Liver (tissue), 9 donors: ENCODE measurements around the gene JAZF1. TPM values are rescaled to one million over a fixed set of nuclear protein-coding genes. Genes with fewer than 3 reads are reported as not detected.

ENCODE experiments used
- DNase-seq: peaks from one replicate; pipeline ENCODE4 v3.0.0-alpha.2; 2017; ENCODE audit warnings: low spot score
- H3K27ac ChIP-seq, 2 donors: one replicate each; pipeline ENCODE4 v1.7.0; 2013; ENCODE audit warnings: inconsistent platforms in 2 of 2, low read length in 2 of 2, control low read depth in 1 of 2, low read depth in 1 of 2, mild to moderate bottlenecking in 1 of 2
- H3K27me3 ChIP-seq, 4 donors: one replicate each; pipeline versions ENCODE4 v1.6.1 to v1.7.0; 2013; ENCODE audit warnings: low read length in 3 of 4, inconsistent platforms in 1 of 4, mild to moderate bottlenecking in 1 of 4, moderate library complexity in 1 of 4; ENCODE audit not compliant: control insufficient read depth in 4 of 4, insufficient read depth in 4 of 4
- H3K36me3 ChIP-seq, 4 donors: one replicate each; pipeline versions ENCODE4 v1.6.1 to v1.7.0; 2013; ENCODE audit warnings: low read length in 3 of 4, mild to moderate bottlenecking in 3 of 4, low read depth in 1 of 4, moderate library complexity in 1 of 4; ENCODE audit not compliant: control insufficient read depth in 4 of 4, insufficient read depth in 3 of 4
- H3K4me1 ChIP-seq, 4 donors: one replicate each; pipeline versions ENCODE4 v1.6.1 to v1.7.0; 2013; ENCODE audit warnings: low read length in 3 of 4, mild to moderate bottlenecking in 3 of 4, moderate library complexity in 1 of 4; ENCODE audit not compliant: control insufficient read depth in 4 of 4, insufficient read depth in 4 of 4
- H3K4me3 ChIP-seq, 3 donors: one replicate each; pipeline versions ENCODE4 v1.6.1 to v1.7.0; 2013; ENCODE audit warnings: low read length in 3 of 3, control low read depth in 1 of 3, low read depth in 1 of 3, mild to moderate bottlenecking in 1 of 3
- H3K9ac ChIP-seq, 2 donors: one replicate each; pipeline ENCODE4 v1.7.0; 2013; ENCODE audit warnings: low read length in 2 of 2, mild to moderate bottlenecking in 2 of 2, moderate library complexity in 2 of 2, control low read depth in 1 of 2, low read depth in 1 of 2
- H3K9me3 ChIP-seq, 4 donors: one replicate each; pipeline versions ENCODE4 v1.6.1 to v1.7.0; 2013; ENCODE audit warnings: low read length in 3 of 4; ENCODE audit not compliant: control insufficient read depth in 4 of 4
- EGR1 ChIP-seq, 2 donors: IDR thresholded peaks; 2 replicates each; pipeline ENCODE4 v1.6.1; 2016 to 2018; ENCODE audit warnings: antibody characterized with exemption in 2 of 2, low read depth in 2 of 2
- FOXA1 ChIP-seq: IDR thresholded peaks from 2 replicates; pipeline ENCODE4 v1.6.1; 2016; ENCODE audit warnings: antibody characterized with exemption
- FOXA2 ChIP-seq: IDR thresholded peaks from 2 replicates; pipeline ENCODE4 v1.6.1; 2016; ENCODE audit warnings: antibody characterized with exemption
- HNF4A ChIP-seq, 2 donors: conservative IDR thresholded peaks; 2 replicates each; pipeline ENCODE4 v1.6.1; 2016; ENCODE audit warnings: antibody characterized with exemption in 2 of 2, mild to moderate bottlenecking in 2 of 2
- HNF4G ChIP-seq: IDR thresholded peaks from 2 replicates; pipeline ENCODE4 v1.6.1; 2016; ENCODE audit warnings: antibody characterized with exemption
- JUND ChIP-seq, 2 donors: IDR thresholded peaks; 2 replicates each; pipeline ENCODE4 v1.6.1; 2016; ENCODE audit warnings: antibody characterized with exemption in 2 of 2
- RAD21 ChIP-seq, 2 donors: IDR thresholded peaks; 2 replicates each; pipeline ENCODE4 v1.6.1; 2016; ENCODE audit warnings: antibody characterized with exemption in 2 of 2, mild to moderate bottlenecking in 2 of 2
- SP1 ChIP-seq: IDR thresholded peaks from 2 replicates; pipeline ENCODE4 v1.6.1; 2018; ENCODE audit warnings: antibody characterized with exemption, mild to moderate bottlenecking
- TAF1 ChIP-seq: conservative IDR thresholded peaks from 2 replicates; pipeline ENCODE4 v1.6.1; 2016; ENCODE audit warnings: antibody characterized with exemption, mild to moderate bottlenecking
- WGBS: extraction: QIAGEN DNeasy Blood & Tissue Kit; methylation state at CpG from one replicate; pipeline ENCODE4 v1.1.7; 2013; 5-methylcytosine and 5-hydroxymethylcytosine counted together
- polyA plus RNA-seq, 2 donors: library from polyadenylated mRNA; stranded (reverse) in 1 of 2; unstranded in 1 of 2; fragments of 200-250 nt in 1 of 2; fragments of >200 nt in 1 of 2; fragmentation: Nextera tagmentation in 1 of 2; extraction: Ambion mirVana in 1 of 2; gene quantifications; one replicate each; pipeline versions ENCODE4 v1.2.1 to v1.2.3, GENCODE V29; 2013 to 2015
- total RNA-seq, 2 donors: library from RNA; depleted of rRNA; stranded (reverse); fragments of >200 nt; gene quantifications; one replicate each; pipeline ENCODE4 v1.2.3, GENCODE V29; 2014
- TF ChIP-seq, protein P1 (sequence below): IDR thresholded peaks from 2 replicates; pipeline ENCODE4 v1.6.1; 2016; ENCODE audit warnings: antibody characterized with exemption
- donor health status: healthy.
- donor health status: healthy.
- donor health status: healthy.
- donor health status: healthy.
- donor health status: healthy.

The JAZF1 gene
- total and polyA plus RNA-seq, 4 donors = 2.7 to 17.8 (median 4.0) TPM

DNA sequence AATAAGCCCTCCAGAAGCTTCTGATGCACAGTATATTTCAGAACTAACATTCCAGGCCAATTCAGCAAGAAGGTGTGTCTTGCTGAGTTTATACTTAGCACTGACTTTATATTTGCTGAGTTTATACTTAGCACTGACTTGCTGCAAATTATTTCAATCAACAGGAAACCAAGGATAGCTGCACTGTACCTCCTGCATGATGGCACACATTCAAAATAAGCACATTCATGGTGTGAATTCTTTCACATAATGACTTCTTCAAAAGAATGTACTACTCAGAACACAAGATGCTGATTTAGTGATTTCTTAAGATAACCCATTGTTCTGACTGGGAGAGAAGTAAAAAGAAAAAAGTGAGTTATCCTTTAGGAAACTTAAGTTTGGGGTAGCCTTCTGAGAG lies 52.0 kb downstream of the JAZF1 start:
- Histone ChIP-seq H3K27me3 (no peaks in the 10 kb centered on the region), H3K36me3 (no peaks in the 10 kb centered on the region), H3K4me3 (no peak overlapping the region), H3K27ac (no peak overlapping the region), H3K4me1 (peaks cover 0 to 2% (median 0%) of the 10 kb centered on the region in 4 donors), H3K9ac (no peak overlapping the region), H3K9me3 (no peaks in the 10 kb centered on the region)
- TF ChIP-seq TAF1 (no peak), FOXA1 (no peak), JUND (IDR thresholded peaks at IDR 0.05) (no peak), FOXA2 (no peak), RAD21 (IDR thresholded peaks at IDR 0.05) (no peak), EGR1 (IDR thresholded peaks at IDR 0.05; ENCODE audit: low read depth in 2 of 2) (no peak)
- TF ChIP-seq, protein P1, sequence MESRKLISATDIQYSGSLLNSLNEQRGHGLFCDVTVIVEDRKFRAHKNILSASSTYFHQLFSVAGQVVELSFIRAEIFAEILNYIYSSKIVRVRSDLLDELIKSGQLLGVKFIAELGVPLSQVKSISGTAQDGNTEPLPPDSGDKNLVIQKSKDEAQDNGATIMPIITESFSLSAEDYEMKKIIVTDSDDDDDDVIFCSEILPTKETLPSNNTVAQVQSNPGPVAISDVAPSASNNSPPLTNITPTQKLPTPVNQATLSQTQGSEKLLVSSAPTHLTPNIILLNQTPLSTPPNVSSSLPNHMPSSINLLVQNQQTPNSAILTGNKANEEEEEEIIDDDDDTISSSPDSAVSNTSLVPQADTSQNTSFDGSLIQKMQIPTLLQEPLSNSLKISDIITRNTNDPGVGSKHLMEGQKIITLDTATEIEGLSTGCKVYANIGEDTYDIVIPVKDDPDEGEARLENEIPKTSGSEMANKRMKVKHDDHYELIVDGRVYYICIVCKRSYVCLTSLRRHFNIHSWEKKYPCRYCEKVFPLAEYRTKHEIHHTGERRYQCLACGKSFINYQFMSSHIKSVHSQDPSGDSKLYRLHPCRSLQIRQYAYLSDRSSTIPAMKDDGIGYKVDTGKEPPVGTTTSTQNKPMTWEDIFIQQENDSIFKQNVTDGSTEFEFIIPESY = no peak
- DNase-seq = no peak

- H3K4me1 ChIP-seq = peaks cover 0 to 2% (median 0%) of the 10 kb centered on the region in 4 donors
- WGBS = 84% methylated on average over 5 of the region's 5 CpGs
Measured at GRCh38 chr7:28126410-28127041, 54.1 kb downstream of the JAZF1 start.

DNA sequence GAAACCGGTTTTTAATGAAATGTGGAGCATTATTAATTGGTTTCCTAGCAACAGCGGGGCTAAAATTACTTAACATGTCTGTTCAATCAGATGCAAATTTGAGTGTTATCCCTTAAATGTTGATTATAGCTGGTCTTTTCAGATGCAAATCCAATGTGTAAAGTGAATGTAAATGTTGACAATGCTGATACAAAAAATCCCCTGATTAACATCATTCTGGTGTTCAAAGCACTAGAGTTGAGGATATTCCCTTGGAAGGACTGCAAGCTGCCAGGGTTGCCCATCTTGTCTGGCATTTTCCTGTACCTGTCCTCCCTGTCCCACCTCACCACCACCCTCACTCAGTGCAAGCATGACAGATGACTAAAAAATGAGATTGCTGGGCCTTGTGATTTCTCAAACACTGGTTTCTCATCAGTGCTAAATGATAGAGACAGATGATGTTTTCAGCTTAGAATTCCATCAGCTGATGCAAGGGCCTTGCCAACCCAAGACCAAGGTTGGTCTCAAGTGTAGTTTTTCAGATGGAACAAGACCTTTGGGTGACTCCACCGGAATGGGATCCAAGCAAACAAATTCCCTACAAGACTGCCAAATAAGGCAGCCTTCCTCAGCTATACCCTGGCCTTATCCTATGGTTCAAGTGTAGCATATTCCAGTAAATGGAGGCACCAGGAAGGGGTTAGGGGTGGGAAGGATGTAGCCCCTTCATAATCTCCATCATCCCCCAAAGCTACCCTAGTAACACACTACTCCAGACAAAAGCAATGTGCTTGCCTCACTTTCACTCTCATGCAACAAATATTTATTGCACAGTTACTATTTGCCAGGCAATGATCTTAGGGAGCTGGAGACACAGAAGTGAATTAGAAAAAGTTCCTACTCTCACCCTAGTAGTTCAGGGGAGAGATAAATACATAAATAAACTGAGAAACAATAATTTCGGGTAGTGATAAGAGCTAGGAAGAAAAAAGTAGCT lies 54.9 kb downstream of the JAZF1 start:
- Histone ChIP-seq H3K4me1 (peaks cover 0 to 2% (median 0%) of the 10 kb centered on the region in 4 donors), H3K9ac (no peak overlapping the region), H3K27me3 (no peaks in the 10 kb centered on the region), H3K9me3 (no peaks in the 10 kb centered on the region), H3K4me3 (no peak overlapping the region), H3K27ac (no peak overlapping the region), H3K36me3 (no peaks in the 10 kb centered on the region)
- no peak for TF ChIP-seq SP1
- no peak for TF ChIP-seq RAD21 (IDR thresholded peaks at IDR 0.05)
- 88% methylated on average over 4 of the region's 4 CpGs for WGBS
- DNase-seq = no peak

More at GRCh38 chr7:28126410-28127041, 54.1 kb downstream of the JAZF1 start:
- H3K27ac ChIP-seq = no peak overlapping the region
- H3K36me3 ChIP-seq = no peaks in the 10 kb centered on the region
- no peaks in the 10 kb centered on the region for H3K27me3 ChIP-seq
- no peak for TF ChIP-seq TAF1
- no peak for TF ChIP-seq HNF4G
- DNase-seq = no peak
- no peak overlapping the region for H3K9ac ChIP-seq
- H3K9me3 ChIP-seq = no peaks in the 10 kb centered on the region
- H3K4me3 ChIP-seq = no peak overlapping the region

- no peak overlapping the region for H3K4me3 ChIP-seq
- no peaks in the 10 kb centered on the region for H3K27me3 ChIP-seq
- H3K9ac ChIP-seq = no peak overlapping the region
- H3K9me3 ChIP-seq = no peaks in the 10 kb centered on the region
- TF ChIP-seq HNF4A (conservative IDR thresholded peaks at IDR 0.05) (peak; percentile 51 to 83), TAF1 (no peak), JUND (IDR thresholded peaks at IDR 0.05) (no peak)
- 86% methylated on average over 2 of the region's 2 CpGs for WGBS
- no peaks in the 10 kb centered on the region for H3K36me3 ChIP-seq
- DNase-seq = no peak
- H3K4me1 ChIP-seq = peaks cover 0 to 2% (median 0%) of the 10 kb centered on the region in 4 donors
- H3K27ac ChIP-seq = no peak overlapping the region
Measured at GRCh38 chr7:28124413-28124812, 56.2 kb downstream of the JAZF1 start.
